ENCODE measurements around the gene ANKRD24. TPM values are rescaled to one million over a fixed set of nuclear protein-coding genes. Genes with fewer than 3 reads are reported as not detected.
"Not testable (repeated sequence)": the region's sequence is repeated elsewhere in the genome, so short reads cannot be mapped to it uniquely, and the experiment has no call there.

Gene ANKRD24
- 1 to 10 TPM in 1 of 3 donors, under 1 TPM in 2; 0.65 to 1.1 (median 0.76) TPM for polyA plus RNA-seq (ENCODE audit: insufficient read length in 3 of 3)

- DNase-seq (ENCODE audit: low read depth in 3 of 3, low spot score in 2 of 3), result peak; percentile 88 to 89 (median 89)
Measured at GRCh38 chr19:4182084-4182810, at the start of gene ANKRD24, which contains the start of gene SIRT6. Gene ANKRD24 (plus strand): TSS chr19:4182689. CDS start chr19:4186426, 3,737 bp downstream. Gene SIRT6 (minus strand): TSS chr19:4182563. CDS start chr19:4182539, 24 bp downstream.

- no peak for DNase-seq (ENCODE audit: low read depth in 3 of 3, low spot score in 2 of 3)
Measured at GRCh38 chr19:4134351-4134750, 48.1 kb upstream of the ANKRD24 start.

GRCh38 chr19:4135386-4135785 lies 47.1 kb upstream of the ANKRD24 start:
- DNase-seq (ENCODE audit: low read depth in 3 of 3, low spot score in 2 of 3), result not testable (repeated sequence)

- DNase-seq (ENCODE audit: low read depth in 3 of 3, low spot score in 2 of 3), result no peak
Measured at GRCh38 chr19:4136680-4137088, 45.8 kb upstream of the ANKRD24 start.

GRCh38 chr19:4138445-4138844 lies 44.0 kb upstream of the ANKRD24 start:
- no peak for DNase-seq (ENCODE audit: low read depth in 3 of 3, low spot score in 2 of 3)

GRCh38 chr19:4139614-4140236 lies 42.8 kb upstream of the ANKRD24 start:
- DNase-seq (ENCODE audit: low read depth in 3 of 3, low spot score in 2 of 3), result no peak

- DNase-seq (ENCODE audit: low read depth in 3 of 3, low spot score in 2 of 3), result no peak
Measured at GRCh38 chr19:4140237-4140711, 42.2 kb upstream of the ANKRD24 start.

- not testable (repeated sequence) for DNase-seq (ENCODE audit: low read depth in 3 of 3, low spot score in 2 of 3)
Measured at GRCh38 chr19:4142916-4143315, 39.6 kb upstream of the ANKRD24 start.

- no peak for DNase-seq (ENCODE audit: low read depth in 3 of 3, low spot score in 2 of 3)
Measured at GRCh38 chr19:4144666-4145249, 37.7 kb upstream of the ANKRD24 start.

GRCh38 chr19:4149518-4150288 lies 32.8 kb upstream of the ANKRD24 start:
- DNase-seq (ENCODE audit: low read depth in 3 of 3, low spot score in 2 of 3), result no peak

- DNase-seq (ENCODE audit: low read depth in 3 of 3, low spot score in 2 of 3), result no peak
Measured at GRCh38 chr19:4151623-4152022, 30.9 kb upstream of the ANKRD24 start.

GRCh38 chr19:4152241-4152998 lies 30.1 kb upstream of the ANKRD24 start:
- no peak for DNase-seq (ENCODE audit: low read depth in 3 of 3, low spot score in 2 of 3)

- no peak for DNase-seq (ENCODE audit: low read depth in 3 of 3, low spot score in 2 of 3)
Measured at GRCh38 chr19:4154571-4155312, 27.7 kb upstream of the ANKRD24 start.

GRCh38 chr19:4157164-4157563 lies 25.3 kb upstream of the ANKRD24 start:
- no peak for DNase-seq (ENCODE audit: low read depth in 3 of 3, low spot score in 2 of 3)

- DNase-seq (ENCODE audit: low read depth in 3 of 3, low spot score in 2 of 3), result not testable (repeated sequence)
Measured at GRCh38 chr19:4157971-4158370, 24.5 kb upstream of the ANKRD24 start.

- no peak for DNase-seq (ENCODE audit: low read depth in 3 of 3, low spot score in 2 of 3)
Measured at GRCh38 chr19:4161415-4162077, 20.9 kb upstream of the ANKRD24 start.

- no peak for DNase-seq (ENCODE audit: low read depth in 3 of 3, low spot score in 2 of 3)
Measured at GRCh38 chr19:4164262-4164661, 18.2 kb upstream of the ANKRD24 start.

- no peak for DNase-seq (ENCODE audit: low read depth in 3 of 3, low spot score in 2 of 3)
Measured at GRCh38 chr19:4171676-4172075, 10.8 kb upstream of the ANKRD24 start.
